Prostate gland (tissue), 2 donors: ENCODE results near the gene DBH.
"Not testable (repeated sequence)": the region's sequence is repeated elsewhere in the genome, so short reads cannot be mapped to it uniquely, and the experiment has no call there.

Source experiments
- CTCF ChIP-seq, 4 experiments: fragments of 200-600 bp in 2 of 4; fragments of 450-650 bp in 2 of 4; sonication (generic) in 2 of 4; IDR thresholded peaks; 1 replicate in 3 of 4; 2 replicates in 1 of 4; pipeline ENCODE4 v1.5.1; 2016 to 2019; ENCODE audit warnings: antibody characterized with exemption in 4 of 4, mild to moderate bottlenecking in 2 of 4, moderate library complexity in 2 of 4
- POLR2A ChIP-seq: fragments of 450-650 bp; IDR thresholded peaks from one replicate; pipeline ENCODE4 v1.6.1; 2016; ENCODE audit warnings: antibody characterized with exemption, mild to moderate bottlenecking
- POLR2AphosphoS5 ChIP-seq: sonication (generic); formaldehyde crosslinking; IDR thresholded peaks from one replicate; pipeline ENCODE4 v1.6.1; 2017; ENCODE audit warnings: antibody characterized with exemption

GRCh38 chr9:133626008-133626407 lies 10.2 kb upstream of the DBH start:
- TF ChIP-seq POLR2AphosphoS5; CTCF (IDR thresholded peaks at IDR 0.05); POLR2A: not testable (repeated sequence)
